GM21723 (cell line): ENCODE data around the gene NAIF1.
"Not testable (repeated sequence)": the region's sequence is repeated elsewhere in the genome, so short reads cannot be mapped to it uniquely, and the experiment has no call there.

Source experiments
- ATAC-seq: cut with Tn5 transposase; IDR thresholded peaks from one replicate; pipeline ENCODE4 v1.9.1; 2021; ENCODE audit warnings: mild to moderate bottlenecking, moderate library complexity; ENCODE audit not compliant: unreplicated experiment

Gene NAIF1

DNA sequence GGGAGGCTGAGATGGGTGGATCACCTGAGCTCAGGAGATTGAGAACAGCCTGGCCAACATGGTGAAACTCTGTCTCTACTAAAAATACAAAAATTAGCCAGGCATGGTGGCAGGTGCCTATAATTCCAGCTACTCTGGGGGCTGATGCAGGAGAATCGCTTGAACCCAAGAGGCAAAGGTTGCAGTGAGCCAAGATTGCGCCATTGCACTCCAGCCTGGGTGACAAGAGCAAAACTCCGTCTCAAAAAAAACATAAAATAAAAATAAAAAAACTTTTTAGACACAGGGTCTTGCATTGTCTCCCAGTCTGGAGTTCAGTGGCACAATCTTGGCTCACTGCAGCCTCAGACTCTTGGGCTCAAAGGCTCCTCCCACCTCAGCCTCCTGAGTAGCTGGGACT lies 30.6 kb downstream of the NAIF1 start:
- not testable (repeated sequence) for ATAC-seq

DNA sequence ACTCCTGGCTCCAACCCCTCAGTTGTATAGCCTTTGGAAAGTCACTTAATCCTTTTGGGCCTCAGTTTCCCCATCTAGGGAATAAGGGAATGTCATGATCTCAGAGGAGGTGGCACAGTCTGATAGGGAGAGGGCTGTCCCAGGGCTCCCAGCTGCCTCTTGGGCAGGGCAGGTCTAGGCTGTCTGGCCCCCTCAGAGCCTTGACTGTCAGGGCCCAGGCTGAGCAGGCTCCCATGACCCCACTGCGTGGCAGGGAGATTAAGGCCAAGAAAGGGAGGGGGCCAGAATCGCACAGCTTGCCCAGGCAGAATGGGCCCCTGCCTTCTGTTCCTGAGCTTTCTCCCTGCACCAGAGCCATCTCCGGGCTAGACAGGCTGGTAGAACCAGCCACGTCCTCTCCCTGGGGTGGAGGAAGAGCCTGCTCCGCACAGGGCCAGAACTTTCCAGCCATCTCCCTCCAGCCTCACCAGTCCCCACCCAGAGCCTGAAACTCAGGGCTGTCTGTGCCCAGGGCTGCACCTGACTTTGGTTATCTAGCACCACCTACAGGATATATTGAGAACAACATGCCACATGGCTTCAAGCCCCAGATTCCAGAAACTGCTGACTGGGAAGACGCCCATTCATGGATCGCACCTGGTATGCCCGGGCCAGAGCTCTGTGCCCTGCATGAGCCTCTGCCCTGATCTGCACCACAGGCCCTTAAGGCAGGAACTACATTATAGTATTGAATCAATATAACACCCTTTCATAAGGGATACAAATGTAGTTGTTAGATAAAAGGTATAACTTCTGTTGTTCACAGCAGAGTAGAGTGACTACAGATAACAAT lies 32.1 kb downstream of the NAIF1 start:
- peak; percentile 59 for ATAC-seq

DNA sequence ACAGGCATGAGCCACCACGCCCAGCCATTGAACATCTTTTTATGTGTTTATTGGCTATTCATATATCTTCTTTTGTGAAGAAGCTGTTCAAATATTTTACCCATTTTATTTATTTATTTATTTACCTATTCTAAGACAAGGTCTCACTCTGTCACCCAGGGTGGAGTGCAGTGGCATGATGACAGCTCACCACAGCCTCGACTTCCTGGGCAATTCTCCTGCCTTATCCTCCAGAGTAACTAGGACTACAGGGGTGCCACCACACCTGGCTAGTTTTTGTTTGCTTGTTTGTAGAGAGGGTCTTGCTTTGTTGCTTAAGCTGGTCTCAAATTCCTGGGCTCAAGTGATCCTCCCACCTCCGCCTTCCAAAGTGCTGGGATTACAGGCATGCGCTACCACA lies 33.5 kb downstream of the NAIF1 start:
- ATAC-seq, result no peak

DNA sequence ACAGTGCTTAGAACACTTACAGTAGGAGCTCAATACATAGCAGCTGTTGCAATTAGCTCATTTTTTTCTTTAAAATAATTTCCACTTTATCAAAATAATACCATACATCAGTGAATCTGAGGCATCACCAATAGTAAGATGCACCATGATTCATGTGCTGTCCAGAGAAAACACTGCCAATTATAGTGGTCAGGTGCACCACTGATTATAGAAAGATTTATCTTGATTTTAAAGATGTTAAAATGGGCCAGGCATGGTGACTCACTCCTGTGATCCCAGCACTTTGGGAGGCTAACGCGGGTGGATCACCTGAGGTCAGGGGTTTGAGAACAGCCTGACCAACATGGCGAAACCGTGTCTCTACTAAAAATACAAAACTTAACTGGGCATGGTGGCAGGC lies 39.4 kb downstream of the NAIF1 start:
- ATAC-seq, result no peak

DNA sequence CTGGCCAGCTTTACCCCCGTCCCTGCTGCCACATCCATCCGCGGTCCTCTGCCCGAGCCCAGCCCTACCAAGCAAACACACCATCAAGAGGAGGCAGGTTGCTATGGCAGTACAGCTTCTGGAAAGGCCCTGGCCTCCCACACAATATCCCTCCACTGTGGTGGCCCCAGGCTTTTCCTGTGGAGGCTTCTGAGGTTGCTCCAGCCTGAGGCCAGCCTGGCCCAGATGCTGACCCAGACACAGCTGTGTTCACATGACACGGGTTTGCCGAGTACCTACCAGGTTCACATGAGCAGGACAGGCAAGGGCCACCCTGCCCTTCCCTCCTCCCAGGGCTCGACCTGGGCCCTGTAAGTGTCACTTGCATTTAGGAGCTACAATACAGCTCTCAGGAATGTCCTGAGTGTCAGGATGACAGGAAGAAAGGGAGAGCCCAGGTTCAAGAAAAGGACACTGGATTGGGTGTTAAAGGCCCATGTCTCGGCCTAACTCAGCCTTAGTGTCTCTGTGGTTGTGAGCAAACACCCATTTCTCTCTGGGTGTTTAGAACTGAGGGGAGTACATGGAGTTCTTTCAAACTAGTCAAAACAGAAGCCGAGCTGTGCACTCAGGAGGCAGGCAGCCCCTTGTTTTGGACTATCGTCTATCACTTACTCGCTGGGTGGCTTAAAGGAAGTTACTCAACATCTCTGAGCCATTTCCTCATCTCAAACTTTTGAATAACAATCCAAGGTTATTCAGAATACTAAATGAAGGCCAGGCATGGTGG lies 40.2 kb downstream of the NAIF1 start:
- peak; percentile 19 for ATAC-seq

DNA sequence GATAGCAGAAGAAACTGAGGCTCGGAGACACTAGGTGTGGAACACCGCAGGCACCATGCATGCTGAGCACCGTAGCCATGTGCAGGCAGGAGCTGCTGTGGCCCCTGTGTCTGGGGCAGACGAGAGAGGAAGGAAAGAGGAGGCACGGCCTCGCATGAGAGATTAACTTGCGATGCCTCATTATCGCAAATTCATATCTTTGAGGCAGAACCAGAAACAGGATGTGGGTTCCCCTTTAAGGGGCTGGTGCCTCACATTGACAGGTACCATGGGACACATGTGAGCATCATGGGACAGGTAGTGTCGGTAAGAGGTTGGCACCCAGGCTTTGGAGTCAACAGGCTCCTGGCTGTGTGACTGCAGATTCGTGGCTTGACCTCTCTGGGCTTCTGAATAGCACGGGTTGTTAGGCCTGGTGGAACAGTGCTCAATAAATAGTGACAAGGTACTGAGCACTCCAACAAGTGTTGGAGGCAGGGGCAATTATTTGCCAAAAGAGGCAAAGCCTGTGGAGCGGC lies 40.8 kb downstream of the NAIF1 start:
- ATAC-seq, result peak; percentile 58

GRCh38 chr9:128025736-128026135 lies 41.4 kb downstream of the NAIF1 start:
- no peak for ATAC-seq

- no peak for ATAC-seq
Observed at GRCh38 chr9:128024761-128025308, 42.3 kb downstream of the NAIF1 start.

DNA sequence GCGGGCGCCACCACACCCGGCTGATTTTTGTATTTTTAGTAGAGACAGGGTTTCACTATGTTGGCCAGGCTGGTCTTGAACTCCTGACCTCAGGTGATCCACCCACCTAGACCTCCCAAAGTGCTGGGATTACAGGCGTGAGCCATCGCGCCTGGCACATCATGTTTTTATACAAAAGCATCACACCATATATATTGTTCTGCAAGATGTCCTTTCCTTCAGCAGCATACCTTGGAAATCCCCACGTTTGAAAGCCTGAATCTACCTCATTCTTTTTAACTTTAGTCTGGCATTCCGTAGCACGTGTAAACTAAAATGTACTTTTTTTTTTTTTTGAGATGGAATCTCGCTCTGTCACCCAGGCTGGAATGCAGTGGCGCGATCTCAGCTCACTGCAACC lies 43.4 kb downstream of the NAIF1 start:
- ATAC-seq, result not testable (repeated sequence)

- no peak for ATAC-seq
Observed at GRCh38 chr9:128022886-128023285, 44.2 kb downstream of the NAIF1 start.

GRCh38 chr9:128021098-128021497 lies 46.0 kb downstream of the NAIF1 start:
- no peak for ATAC-seq

GRCh38 chr9:128020692-128021091 lies 46.4 kb downstream of the NAIF1 start:
- ATAC-seq, result no peak

DNA sequence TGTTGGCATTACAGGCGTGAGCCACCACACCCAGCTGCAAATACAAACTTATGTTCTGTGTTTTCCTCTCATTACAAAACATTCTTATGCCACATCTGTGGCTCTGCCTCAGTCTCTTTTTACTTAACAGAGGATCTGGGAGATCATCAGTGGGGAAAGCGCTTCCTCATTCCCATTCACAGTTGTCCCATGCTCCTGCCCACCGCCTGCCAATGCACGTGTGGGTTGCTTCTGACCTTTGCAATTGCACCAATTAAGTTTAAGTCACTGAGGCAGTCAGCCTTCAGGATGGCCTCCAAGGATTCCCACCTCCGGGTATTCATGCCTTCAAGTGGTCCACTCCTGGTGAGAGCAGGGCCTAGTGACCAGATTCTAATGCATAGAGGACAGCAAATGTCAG lies 51.4 kb downstream of the NAIF1 start:
- no peak for ATAC-seq
